RKO (cell line): ENCODE measurements around the gene PLCG2.
"Not testable (repeated sequence)": the region's sequence is repeated elsewhere in the genome, so short reads cannot be mapped to it uniquely, and the experiment has no call there.

Experiments
- DNase-seq: peaks from one replicate; pipeline ENCODE4 v3.0.0-alpha.2; 2016; ENCODE audit warnings: low spot score

The PLCG2 gene

DNA sequence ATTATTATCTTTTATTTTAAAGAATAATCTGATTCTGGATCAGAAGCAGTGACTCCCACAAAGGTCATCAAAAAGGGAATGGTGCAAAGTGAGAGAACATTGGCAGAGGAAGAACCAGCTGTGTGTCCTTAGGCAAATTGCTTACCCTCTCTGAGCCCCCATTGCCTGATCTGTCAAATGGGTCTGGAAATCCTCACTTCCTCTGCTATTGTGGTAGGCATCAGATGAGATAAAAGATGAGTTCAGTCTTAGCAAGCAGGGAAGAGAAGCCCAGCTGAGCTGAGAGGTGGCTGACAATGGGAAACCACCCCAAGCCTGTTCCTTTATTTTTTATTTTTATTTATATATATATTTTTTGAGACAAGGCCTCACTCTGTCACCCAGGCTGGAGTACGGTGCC, 24.2 kb upstream of the PLCG2 start:
- no peak for DNase-seq

DNA sequence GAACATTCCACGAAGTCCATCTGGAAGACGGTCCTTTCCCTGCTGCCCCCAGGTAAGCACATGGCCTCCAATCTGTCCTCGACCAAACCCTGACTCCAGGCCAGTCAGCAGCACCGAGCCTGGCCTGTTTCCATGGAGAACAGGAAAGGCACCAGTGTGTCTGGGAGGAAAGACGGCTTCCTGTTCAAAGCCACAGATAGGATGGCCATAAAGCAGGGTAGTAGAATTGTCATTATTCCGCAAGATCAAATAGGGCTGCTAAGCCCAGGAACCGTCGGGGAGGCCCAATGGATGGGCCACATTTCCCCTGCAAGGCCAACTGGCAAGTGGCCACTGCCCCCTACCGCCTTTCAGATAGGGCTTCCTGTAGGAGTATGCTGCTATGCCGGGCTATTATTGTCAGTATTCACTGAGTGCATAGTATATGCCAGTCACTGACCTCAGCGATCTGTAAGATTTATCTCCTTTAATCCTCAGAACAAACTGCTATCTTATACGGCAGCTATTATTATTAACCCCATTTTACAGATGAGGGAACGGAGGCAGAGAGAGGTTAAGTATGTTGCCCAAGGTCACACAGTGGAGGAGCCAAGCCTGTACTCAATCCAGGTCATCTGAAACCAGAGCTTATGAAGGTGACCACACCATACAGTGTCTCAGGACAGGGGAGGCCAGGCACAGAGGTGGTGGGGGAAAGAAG, 23.0 kb upstream of the PLCG2 start:
- no peak for DNase-seq

DNA sequence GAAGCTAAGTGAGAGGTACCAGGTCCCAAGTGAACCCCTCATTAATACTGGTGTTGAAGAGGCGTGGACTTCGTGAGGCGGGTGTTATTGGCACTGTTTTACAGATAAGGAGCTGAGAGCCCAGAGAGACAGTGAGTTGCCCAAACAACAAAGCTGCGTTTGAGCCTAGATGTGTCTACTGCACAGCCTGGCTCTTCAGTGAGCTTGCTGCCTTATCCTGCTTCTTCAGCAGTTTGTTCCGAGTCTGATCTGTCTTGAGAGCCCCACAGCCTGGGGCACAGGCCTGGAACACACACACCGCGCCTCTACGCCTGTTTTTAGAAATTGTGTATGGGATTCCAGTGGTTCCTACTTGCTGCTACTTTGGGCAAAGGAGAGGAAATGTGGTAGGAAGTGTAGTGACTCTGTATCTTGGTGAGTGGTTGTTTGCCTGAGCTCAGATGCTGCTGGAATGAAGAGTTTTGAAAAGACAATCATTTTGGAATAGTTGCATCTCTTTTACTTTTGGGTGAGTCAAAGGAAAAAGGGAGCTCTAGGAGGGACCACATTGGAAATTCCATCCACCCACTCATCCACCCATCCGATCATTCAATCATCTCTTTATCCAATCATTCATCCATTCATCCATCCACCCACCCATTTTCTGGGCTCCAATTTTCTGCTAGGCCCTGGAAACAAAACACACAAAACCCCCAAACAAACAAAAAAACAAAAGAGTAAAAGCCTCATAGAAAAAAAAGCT, 22.3 kb upstream of the PLCG2 start:
- no peak for DNase-seq

DNA sequence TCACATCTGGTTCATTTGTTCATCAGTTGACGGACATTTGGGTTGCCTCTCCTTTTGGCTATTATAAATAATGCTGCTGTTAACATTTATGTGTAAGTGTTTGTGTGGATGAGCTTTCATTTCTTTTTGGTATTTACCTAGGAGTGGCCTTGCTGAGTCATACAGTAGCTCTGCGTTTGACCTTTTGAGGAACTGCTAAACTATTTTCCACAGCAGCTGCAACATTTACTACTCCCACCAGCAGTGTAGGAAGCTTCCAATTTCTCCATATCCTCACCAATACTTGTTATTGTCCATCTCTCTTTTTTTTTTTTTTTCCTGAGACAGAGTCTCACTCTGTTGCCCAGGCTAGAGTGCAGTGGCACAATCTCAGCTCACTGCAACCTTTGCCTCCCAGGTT, 20.7 kb upstream of the PLCG2 start:
- DNase-seq = peak; percentile 13

DNA sequence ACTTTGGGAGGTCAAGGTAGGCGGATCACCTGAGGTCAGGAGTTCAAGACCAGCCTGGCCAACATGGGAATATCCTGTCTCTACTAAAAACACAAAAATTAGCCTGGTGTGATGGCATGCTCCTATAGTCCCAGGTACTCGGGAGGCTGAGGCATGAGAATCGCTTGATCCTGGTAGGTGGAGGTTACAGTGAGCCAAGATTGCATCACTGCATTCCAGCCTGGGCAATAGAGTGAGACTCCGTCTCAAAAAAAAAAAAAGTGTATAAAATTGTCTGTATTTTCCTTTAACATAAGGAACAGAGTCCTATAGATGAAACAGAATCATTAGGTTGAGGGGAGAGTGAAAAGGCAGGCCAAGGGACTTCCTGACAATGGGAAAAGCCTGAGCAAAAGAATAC, 16.8 kb upstream of the PLCG2 start:
- DNase-seq = not testable (repeated sequence)

DNA sequence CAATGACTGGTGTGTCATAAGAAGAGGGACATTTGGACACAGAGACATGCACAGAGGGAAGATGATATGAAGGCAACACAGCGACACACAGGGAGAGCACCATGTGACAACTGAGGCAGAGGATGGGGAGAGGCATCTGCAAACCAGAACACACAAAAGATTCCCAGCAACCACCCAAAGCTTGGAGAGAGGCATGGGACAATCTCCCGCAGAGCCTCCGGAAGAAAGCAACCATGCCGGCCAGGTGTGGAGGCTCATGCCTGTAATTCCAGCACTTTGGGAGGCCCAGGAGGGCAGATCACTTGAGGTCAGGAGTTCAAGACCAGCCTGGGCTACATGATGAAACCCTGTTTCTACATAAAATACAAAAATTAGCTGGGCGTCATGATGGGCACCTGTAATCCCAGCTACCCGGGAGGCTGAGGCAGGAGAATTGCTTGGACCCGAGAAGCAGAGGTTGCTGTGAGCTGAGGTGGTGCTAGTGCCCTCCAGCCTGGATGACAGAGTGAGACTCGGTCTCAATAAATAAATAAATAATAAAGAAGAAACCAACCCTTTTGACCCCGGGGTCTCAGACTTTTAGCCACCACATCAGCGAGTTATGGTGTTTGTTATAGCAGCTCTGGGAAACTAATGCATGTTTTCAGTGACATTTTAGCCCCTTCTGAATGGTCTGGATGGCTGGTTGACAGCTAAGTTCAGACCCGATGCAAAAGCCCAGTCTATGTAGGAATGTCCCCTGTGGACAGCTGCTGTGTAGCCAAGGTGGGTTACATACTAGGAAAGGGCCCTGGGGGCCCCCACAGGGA, 13.8 kb upstream of the PLCG2 start:
- DNase-seq = no peak

DNA sequence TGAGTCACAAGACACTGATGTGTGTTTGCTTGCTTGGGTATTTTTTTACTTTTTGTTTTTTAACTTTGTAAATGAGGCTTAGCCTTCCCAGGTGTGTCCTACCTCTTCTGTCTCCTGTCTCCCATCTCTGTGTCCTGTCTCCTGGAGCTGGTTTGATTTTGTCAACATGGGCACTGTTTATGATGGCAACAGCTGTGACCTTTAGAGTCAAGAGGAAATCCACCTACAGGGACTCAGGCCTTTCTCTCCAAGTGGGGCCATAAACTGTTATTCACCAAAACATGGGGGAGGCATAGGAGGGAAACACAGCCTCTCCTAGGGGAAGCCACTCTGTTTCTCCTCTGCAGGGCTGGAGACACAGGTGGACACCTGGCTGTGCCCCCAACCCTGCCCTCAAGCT, 13.1 kb upstream of the PLCG2 start:
- DNase-seq = no peak

DNA sequence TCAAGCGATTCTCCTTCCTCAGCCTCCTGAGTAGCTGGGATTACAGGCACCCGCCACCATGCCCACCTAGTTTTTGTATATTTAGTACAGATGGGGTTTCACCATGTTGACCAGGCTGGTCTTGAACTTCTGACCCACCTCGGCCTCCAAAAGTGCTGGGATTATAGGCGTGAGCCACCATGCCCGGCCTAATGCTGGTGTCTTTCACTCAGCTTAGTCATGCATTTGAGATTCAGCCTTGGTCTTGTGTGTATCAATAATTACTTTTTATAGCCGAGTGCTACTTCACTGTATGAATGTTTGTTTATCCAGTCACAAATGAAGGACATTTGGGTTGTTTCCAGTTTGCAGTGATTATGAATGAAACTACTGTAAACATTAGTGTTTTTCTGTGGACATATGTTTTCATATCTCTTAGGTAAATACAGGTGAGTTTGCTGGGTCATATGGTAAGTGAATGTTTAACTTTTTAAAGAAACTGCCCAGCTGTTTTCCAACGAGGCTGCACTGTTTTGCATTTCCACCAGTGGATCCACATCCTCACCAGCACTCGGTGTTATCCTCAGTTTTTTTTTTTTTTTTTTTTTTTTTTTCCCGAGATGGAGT, 11.0 kb upstream of the PLCG2 start:
- DNase-seq = no peak

DNA sequence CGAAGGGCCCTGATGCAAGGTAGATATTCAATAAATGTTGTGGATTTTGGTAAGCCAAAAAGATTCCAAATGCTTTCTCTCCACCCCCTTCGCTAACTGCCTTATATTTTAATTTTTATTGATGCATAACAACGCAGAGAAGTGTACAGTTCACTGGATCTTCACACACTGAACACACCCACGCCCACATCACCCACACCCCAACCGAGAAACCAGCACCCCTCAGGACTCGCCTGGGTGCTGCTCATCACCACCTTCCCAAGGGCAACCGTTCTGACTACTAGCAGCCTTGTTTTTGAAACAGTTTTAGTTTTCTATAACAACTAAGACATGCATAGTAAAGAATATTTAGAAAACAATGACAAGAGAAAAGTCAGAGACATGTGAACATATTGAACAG, 9.1 kb upstream of the PLCG2 start:
- DNase-seq = no peak

DNA sequence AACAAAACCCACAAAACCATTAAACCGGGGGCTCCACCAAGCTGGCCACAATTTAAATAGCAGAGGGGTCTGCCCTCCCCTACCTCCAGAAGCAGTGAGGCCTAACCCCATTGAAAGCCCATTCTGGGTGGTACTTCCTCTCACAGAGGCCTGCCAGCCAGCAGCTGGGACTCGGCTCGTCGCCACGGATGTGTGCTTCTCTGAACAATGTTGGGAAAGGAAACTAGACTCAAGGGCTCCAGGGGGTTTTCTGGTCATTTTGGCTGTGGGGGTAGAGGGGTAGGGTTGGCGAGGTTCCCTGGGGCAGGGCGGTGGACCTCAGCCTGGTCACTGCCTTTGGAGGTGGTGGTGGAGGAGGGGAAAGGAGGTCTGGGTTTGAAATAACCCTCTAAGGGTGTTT, 4.7 kb upstream of the PLCG2 start:
- DNase-seq = no peak

DNA sequence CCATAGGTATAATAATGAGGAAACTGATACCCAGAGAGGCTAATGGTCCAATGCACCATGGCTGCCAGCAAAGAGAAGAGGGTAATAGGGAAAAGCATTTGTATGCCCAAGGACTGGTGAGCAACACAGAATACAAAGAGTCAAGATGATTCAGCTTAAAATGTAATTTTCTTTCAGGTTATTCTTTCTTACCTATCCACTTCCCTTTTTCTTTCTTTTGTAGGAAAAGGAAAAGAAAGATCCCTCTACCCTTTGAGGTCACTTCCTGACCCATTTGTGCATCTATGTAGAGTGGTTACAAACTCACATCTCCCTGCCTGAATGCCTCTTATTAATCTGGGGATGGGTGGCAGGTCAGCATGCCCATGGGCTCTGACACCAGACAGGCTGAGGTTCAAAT, 3.5 kb upstream of the PLCG2 start:
- DNase-seq = no peak

DNA sequence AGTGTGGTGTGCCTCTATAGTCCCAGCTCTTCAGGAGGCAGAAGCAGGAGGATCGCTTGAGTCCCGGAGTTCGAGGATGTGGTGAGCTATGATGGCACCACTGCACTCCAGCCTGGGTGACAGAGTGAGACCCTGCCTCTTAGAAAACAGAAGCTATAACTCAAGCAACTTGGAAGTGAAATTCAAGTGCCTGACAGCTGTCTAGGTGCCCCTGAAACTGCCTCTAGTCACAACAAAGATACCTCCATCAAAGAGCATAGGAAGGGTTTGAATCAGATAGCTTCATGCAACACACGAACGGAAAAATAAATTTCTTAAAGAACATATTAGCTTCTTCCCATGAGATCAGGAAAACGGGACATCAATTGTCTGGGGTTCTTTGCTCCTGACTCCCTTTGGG, 860 bp upstream of the PLCG2 start:
- no peak for DNase-seq

DNA sequence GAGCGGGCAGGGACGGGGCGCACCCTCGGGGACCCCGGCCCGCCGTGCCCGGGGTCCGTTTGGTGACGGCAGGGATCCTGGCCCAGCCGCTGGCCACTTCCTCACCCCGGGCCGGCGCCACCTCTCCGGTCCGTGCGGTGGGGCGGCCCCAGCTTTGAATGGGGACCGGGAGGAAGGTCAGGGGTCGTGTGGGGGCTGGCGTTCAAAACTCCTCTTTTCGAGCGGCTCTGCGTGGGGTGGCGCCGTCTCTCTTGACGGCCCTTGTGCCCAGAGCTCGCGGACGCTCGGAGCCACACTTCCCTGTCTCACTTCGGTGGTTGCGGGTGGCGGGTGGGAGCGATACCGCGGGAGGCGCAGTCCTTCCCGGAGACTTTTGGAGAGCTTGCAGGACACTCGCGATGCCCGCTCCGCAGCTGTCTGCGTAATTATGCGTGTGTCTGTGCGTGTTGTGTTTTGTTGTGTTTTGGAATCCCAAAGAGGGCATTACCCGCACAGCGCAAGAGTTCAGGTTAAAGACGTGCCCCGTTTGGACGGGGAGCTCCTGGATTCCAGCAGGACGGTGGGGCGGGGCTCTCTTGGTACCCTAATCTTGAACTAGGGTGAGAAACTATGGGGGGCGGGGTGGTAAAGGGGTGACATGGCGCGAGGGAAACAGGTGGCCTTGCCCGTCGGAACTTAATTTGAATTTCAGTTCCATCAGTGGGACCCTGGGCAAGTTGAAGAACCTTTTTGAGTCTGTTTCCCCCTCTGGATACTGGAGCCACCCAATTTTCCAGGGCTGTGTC, 637 bp downstream of the PLCG2 start:
- no peak for DNase-seq

DNA sequence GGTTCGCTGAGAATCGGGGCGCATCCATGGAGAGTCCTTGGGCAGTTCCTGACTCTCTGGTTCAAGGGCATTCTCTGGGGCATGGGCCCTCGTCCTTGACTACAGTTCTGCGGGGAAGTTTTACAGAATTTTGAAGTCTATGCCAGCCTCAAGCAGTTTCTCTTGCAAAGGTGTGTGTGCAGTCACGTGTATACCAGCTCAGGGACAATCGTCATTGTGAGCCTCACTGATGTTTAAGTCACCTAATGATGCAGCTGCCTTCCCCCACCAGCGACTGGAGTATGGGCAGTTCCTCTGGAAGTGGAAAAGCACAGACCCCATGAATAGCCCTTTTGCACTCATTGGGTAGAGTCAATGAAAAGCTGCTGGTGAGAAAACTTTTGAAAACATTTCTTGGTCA, 1.3 kb downstream of the PLCG2 start:
- no peak for DNase-seq

DNA sequence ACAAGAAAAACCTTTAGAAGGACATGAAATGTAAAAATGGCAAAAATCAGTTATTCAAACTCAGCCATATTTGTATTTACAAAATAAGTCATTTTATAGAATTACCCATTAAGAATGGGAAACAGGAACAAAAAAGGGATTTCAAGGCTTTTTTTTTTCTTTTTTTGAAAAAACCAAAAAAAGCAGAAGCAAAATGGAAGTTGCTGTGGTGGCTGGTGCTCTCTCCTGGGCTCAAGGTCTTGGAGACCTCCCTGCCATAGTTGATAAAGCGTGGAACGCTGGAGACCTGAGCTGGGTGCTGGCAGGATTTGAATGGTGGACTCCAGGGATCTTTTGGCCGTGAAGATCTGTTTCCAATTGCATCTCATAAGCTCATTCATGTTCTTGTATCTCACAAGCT, 3.1 kb downstream of the PLCG2 start:
- no peak for DNase-seq

DNA sequence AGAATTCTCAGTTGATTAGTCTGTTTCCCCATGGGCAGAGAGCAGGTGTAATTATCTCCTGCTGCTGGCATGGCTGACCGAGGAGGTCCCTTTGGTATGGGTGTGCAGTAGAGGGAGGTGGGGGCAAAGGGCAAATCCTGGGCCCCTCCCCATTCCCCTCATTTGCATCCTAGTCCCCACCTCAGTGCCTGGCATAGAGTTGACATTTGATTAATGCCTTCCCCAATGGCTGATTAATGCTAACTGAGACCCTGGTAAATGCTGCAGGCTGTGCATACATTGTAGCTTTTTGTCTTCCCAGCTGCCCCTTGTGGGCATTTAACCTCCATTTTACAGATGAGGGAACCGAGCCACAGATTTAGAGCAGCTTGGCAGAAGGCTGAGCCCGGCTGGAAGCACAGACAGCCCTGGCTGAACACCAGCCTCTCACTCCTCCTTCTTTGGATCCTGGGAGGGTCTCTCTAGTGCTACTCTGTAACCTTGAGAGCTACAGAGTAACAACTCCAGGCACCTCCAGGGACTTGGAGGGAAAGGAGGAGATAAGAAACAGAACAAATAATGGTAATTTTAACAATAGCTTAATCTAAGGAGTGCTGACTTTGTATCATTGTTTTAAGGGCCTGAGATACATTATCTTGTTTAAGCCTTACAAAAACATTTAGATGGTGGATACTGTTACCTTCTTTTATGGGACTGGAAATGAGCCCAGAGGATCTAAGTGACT, 5.1 kb downstream of the PLCG2 start:
- DNase-seq = no peak

DNA sequence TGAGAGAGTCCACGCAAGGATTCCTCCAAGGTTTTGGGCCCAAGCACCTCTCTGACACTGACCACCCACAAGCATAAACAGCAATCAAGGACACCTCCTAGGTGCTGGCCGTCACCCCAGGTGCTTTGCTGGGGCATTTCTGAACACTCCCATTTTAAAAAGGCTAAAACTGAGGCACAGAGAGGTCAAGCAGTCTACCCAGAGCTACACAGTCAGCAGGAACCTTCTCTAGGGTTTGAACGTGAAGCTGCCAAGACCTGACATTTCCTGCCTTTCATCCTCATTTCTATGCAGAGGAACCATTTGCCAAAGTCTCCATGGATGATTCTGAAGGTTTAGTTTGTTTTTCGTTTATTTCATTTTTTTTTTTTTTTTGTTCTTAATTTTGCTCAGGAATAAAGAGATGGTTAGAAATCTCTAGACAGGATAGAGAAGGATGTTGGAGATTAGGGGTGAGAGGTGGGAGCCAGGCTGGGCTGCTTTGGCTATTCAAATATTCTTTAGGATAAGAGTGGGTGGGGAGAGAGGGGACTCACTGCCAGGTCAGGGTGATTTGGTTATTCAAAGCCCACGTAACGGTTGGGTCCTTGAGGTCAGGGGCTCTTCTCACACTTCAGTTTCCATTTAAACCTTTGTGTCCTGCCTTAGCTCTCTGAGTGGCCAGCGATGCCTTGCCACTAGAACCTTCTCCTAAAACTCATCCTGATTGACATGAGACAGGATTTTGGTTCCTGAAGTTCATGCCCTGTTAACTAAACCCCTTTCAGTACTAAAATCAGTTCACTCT, 6.2 kb downstream of the PLCG2 start:
- DNase-seq = no peak

DNA sequence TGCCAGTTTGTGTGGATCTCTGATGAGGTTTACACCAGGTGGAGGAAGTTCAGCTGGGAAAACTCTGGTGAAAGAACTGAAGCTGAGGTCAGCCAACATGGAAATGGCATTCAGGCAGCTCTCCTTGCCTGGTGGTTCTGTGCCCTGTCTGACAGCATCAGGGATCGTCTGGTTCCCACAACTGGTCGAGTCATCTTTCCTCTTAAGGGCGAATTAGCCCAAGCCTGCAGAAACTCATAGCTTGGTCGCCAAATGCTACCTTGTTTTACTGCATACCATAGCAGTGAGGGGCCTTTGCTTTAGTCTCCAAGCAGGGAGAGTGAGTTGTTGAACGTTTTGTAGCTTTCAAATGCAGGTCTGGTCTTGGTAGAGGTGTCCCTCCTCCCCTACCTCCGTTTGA, 7.2 kb downstream of the PLCG2 start:
- DNase-seq = peak; percentile 35

DNA sequence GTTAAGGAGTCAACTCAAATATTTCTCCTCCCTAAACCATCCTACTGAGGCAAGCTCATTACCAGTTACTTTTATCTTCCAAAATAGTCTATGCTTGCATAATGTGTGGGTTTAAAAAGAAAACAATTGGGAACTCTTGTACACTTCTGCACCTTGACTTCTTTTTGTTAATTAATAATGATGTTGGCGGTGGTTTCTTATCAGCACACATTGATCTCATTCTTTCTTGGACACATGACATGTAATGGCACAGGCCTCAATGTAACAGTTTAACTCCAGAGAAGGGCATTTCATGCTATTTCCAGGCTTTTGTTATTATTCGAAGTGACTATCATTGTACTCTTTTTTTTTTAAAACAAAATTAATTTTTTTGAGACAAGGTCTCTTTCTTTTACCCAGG, 7.8 kb downstream of the PLCG2 start:
- DNase-seq = no peak

DNA sequence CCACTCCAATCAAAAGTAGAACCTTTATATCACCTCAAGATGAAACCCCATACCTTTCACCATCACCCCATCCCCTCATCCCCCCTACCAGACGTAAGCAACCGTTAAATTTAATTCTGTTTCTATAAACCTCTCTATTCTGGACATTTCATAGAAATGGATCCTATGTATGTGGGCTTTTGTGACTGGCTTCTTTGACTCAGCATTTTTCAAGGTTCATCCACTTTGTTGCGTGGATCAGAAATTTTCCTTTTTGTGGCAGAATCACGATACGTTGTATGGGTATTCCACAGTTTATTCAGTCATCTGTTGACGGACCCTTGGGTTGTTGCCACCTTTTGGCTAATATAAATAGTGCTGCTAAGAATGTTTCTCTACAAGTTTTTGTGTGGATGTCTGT, 8.6 kb downstream of the PLCG2 start:
- DNase-seq = no peak
